Bronchial epithelial cell (primary cell): ENCODE measurements around the gene PKN3. TPM values are rescaled to one million over a fixed set of nuclear protein-coding genes. Genes with fewer than 3 reads are reported as not detected.

Experiments used
- DNase-seq: peaks from one replicate; pipeline ENCODE4 v3.0.0-alpha.2; 2010; ENCODE audit warnings: low read depth
- FAIRE-seq: peaks from 2 replicates; lab custom pipeline; 2011; peaks lifted over from hg19 to GRCh38; lab: Jason Lieb, UNC
- H3K27me3 ChIP-seq: 2 replicates; pipeline ENCODE4 v1.5.1; 2011; ENCODE audit warnings: low read length; ENCODE audit not compliant: control insufficient read depth, insufficient read depth
- H3K36me3 ChIP-seq: 2 replicates; pipeline ENCODE4 v1.5.1; 2011; ENCODE audit warnings: low read length; ENCODE audit not compliant: control insufficient read depth, insufficient read depth
- H3K4me3 ChIP-seq: 2 replicates; pipeline ENCODE4 v1.5.1; 2011; ENCODE audit warnings: mild to moderate bottlenecking, low read depth, low read length, control low read depth
- CTCF ChIP-seq: IDR thresholded peaks from 2 replicates; pipeline ENCODE4 v1.5.1; 2011; ENCODE audit warnings: mild to moderate bottlenecking, moderate library complexity, low read length, control low read depth, inconsistent platforms; ENCODE audit not compliant: insufficient read depth, severe bottlenecking
- total RNA-seq: library from RNA; depleted of rRNA; stranded (reverse); fragments of >200 nt; gene quantifications from 2 replicates; pipeline ENCODE4 v1.2.1, GENCODE V29; 2014

The PKN3 gene
- total RNA-seq, 1 donor from 2014 or later, result 2.1 TPM

DNA sequence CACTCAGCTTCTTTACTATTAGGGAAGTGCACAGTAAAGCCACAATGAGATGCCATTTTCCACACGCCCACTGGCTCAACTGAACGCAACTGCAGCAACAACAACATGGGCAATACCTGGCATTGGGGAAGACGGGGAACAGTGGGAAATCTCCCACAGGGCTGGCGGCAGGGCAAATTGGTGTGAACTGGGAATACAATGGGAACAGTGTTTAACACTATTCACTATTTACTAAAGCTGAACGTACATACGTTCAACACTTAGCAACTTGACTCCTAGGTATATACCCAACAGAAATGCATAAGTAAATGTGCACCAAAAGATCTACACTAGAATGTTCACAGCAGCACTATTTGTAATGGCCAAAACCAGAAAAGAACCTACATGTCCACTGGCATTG is 55.3 kb downstream of the PKN3 start:
- no peaks in the 10 kb centered on the region for H3K27me3 ChIP-seq
- DNase-seq (no peak), FAIRE-seq (no peak)
- H3K36me3 ChIP-seq, result peaks cover 9% of the 10 kb centered on the region
- TF ChIP-seq CTCF, result no peak
- no peak overlapping the region for H3K4me3 ChIP-seq

DNA sequence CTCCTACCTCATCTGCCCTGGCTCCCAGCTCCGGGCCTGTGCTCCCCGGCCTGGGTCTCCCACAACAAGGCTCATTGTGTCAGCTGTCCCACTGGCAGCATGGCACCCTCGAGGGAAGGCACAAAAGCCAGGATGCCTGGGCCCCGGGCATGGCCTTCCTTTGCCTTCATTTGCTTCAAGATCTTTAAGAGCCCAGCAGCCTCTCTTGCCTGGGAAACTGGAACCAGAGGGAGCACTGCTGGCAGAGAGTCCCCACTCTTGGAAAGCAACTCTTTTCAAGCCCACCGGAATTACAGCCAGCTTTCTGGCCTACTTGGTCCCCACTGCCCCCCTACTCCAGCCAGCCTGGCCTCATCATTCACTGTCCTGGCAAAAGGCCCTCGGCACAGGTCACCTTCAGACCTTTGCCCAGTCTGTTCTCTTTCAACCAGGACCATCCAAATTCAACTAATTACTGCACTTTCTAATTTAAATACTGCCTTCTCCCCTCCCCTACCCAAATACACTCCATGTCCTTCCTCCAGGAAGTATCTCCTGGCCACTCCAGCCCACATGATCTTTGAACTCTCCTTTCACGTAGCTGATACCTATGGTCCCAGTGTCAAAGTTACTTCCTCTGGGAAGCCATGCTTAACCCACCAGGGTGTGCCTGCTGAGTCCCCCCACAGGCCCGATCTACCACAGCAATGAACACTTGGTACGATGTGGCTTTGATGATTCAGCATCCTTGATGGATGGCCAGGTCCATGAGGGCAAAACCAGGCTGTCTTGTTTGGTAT is 60.6 kb downstream of the PKN3 start:
- no peak for TF ChIP-seq CTCF
- FAIRE-seq, result no peak
- Histone ChIP-seq H3K27me3 (no peaks in the 10 kb centered on the region), H3K36me3 (peaks cover 2% of the 10 kb centered on the region), H3K4me3 (no peak overlapping the region)
- DNase-seq, result no peak

GRCh38 chr9:128764361-128764760 is 62.1 kb downstream of the PKN3 start:
- H3K36me3 ChIP-seq, result peaks cover 2% of the 10 kb centered on the region
- DNase-seq (no peak), FAIRE-seq (no peak)
- no peak for TF ChIP-seq CTCF
- H3K4me3 ChIP-seq, result no peak overlapping the region
- no peaks in the 10 kb centered on the region for H3K27me3 ChIP-seq

- Histone ChIP-seq H3K27me3 (no peaks in the 10 kb centered on the region), H3K4me3 (no peak overlapping the region), H3K36me3 (peaks cover 2% of the 10 kb centered on the region)
- no peak for FAIRE-seq
- TF ChIP-seq CTCF, result no peak
- DNase-seq, result no peak
Observed at GRCh38 chr9:128765499-128765898, 63.2 kb downstream of the PKN3 start.

GRCh38 chr9:128768606-128769005 is 66.3 kb downstream of the PKN3 start:
- DNase-seq (no peak), FAIRE-seq (no peak)
- Histone ChIP-seq H3K36me3 (peaks cover 2% of the 10 kb centered on the region), H3K27me3 (no peaks in the 10 kb centered on the region), H3K4me3 (no peak overlapping the region)
- TF ChIP-seq CTCF, result no peak

Other genes with a start within 250 kb of the PKN3 start
- 17.6 and 27.1 TPM in 2 replicates for gene ODF2, start 246.5 kb upstream of the PKN3 start, total RNA-seq
- gene GLE1, start 197.8 kb upstream of the PKN3 start, total RNA-seq, result 27.1 and 30.3 TPM in 2 replicates
- 159 and 277 TPM in 2 replicates for gene SPTAN1, start 149.9 kb upstream of the PKN3 start, total RNA-seq
- 27.4 and 33.7 TPM in 2 replicates for gene DYNC2I2, start 45.7 kb upstream of the PKN3 start, total RNA-seq
- 717 and 775 TPM in 2 replicates for gene SET, start 13.3 kb upstream of the PKN3 start, total RNA-seq
- 27.4 and 46.0 TPM in 2 replicates for gene ZDHHC12, start 21.6 kb downstream of the PKN3 start, total RNA-seq
- gene ZER1, start 69.4 kb downstream of the PKN3 start, total RNA-seq, result 8.7 and 14.2 TPM in 2 replicates
- gene TBC1D13, start 84.8 kb downstream of the PKN3 start, total RNA-seq, result 11.8 and 12.6 TPM in 2 replicates
- 36.6 and 54.0 TPM in 2 replicates for gene ENDOG, start 116.0 kb downstream of the PKN3 start, total RNA-seq
- 10.4 and 14.0 TPM in 2 replicates for gene SPOUT1, start 127.3 kb downstream of the PKN3 start, total RNA-seq
- gene KYAT1, start 179.4 kb downstream of the PKN3 start, total RNA-seq, result 9.0 and 9.5 TPM in 2 replicates
- gene LRRC8A, start 179.6 kb downstream of the PKN3 start, total RNA-seq, result 259 and 329 TPM in 2 replicates
- 1.1 and 3.8 TPM in 2 replicates for gene PHYHD1, start 218.5 kb downstream of the PKN3 start, total RNA-seq
- 22.6 and 24.6 TPM in 2 replicates for gene DOLK, start 245.1 kb downstream of the PKN3 start, total RNA-seq
- gene NUP188, start 245.2 kb downstream of the PKN3 start, total RNA-seq, result 25.8 and 38.5 TPM in 2 replicates